Activated CD8-positive, alpha-beta memory T cell treated with anti-CD3 and anti-CD28 coated beads, Interleukin-2, amount 50 U/mL, for 24 hours (primary cell): Measurements from ENCODE around the gene RAPGEF6.
"Not testable (repeated sequence)": the region's sequence is repeated elsewhere in the genome, so short reads cannot be mapped to it uniquely, and the experiment has no call there.

ENCODE experiments used
- DNase-seq: peaks from one replicate; pipeline ENCODE4 v3.0.0-alpha.2; 2020; ENCODE audit errors: extremely low read depth

Gene RAPGEF6

GRCh38 chr5:131608597-131608996, 26.4 kb downstream of the RAPGEF6 start:
- no peak for DNase-seq

GRCh38 chr5:131607903-131608540, 27.0 kb downstream of the RAPGEF6 start:
- DNase-seq: no peak

- no peak for DNase-seq
Observed at GRCh38 chr5:131607418-131607817, 27.6 kb downstream of the RAPGEF6 start.

GRCh38 chr5:131605086-131605485, 29.9 kb downstream of the RAPGEF6 start:
- no peak for DNase-seq

GRCh38 chr5:131595088-131596033, 39.7 kb downstream of the RAPGEF6 start:
- DNase-seq: no peak

GRCh38 chr5:131593921-131594320, 41.1 kb downstream of the RAPGEF6 start:
- no peak for DNase-seq

- not testable (repeated sequence) for DNase-seq
Observed at GRCh38 chr5:131593436-131593835, 41.6 kb downstream of the RAPGEF6 start.

- DNase-seq: no peak
Observed at GRCh38 chr5:131589510-131590348, 45.3 kb downstream of the RAPGEF6 start.

GRCh38 chr5:131587541-131587940, 47.5 kb downstream of the RAPGEF6 start:
- no peak for DNase-seq

GRCh38 chr5:131581702-131582101, 53.3 kb downstream of the RAPGEF6 start:
- no peak for DNase-seq

GRCh38 chr5:131579917-131580671, 54.9 kb downstream of the RAPGEF6 start:
- no peak for DNase-seq

GRCh38 chr5:131575660-131576227, 59.3 kb downstream of the RAPGEF6 start:
- no peak for DNase-seq

- DNase-seq: no peak
Observed at GRCh38 chr5:131571669-131572168, 63.3 kb downstream of the RAPGEF6 start.

GRCh38 chr5:131570757-131571156, 64.3 kb downstream of the RAPGEF6 start:
- no peak for DNase-seq

GRCh38 chr5:131564229-131564652, 70.8 kb downstream of the RAPGEF6 start:
- DNase-seq: no peak

GRCh38 chr5:131563434-131564228, 71.4 kb downstream of the RAPGEF6 start:
- no peak for DNase-seq

GRCh38 chr5:131550606-131551005, 84.4 kb downstream of the RAPGEF6 start:
- no peak for DNase-seq

- DNase-seq: no peak
Observed at GRCh38 chr5:131548176-131548575, 86.9 kb downstream of the RAPGEF6 start.

- no peak for DNase-seq
Observed at GRCh38 chr5:131545845-131546244, 89.2 kb downstream of the RAPGEF6 start.

GRCh38 chr5:131542723-131543122, 92.3 kb downstream of the RAPGEF6 start:
- no peak for DNase-seq
